ENCODE measurements around the gene PHACTR1.
"Not testable (repeated sequence)": the region's sequence is repeated elsewhere in the genome, so short reads cannot be mapped to it uniquely, and the experiment has no call there.

The PHACTR1 gene

GRCh38 chr6:13147376-13147775, 430.8 kb downstream of the PHACTR1 start:
- intact Hi-C loops (cut with DNase I) = no loop called here
- DNase-seq = no peak

GRCh38 chr6:13147782-13148181, 431.2 kb downstream of the PHACTR1 start:
- DNase-seq = no peak
- intact Hi-C loops (cut with DNase I) = no loop called here

- intact Hi-C loops (cut with DNase I) = no loop called here
- DNase-seq = no peak
These were observed 436.2 kb downstream of the PHACTR1 start for GRCh38 chr6:13152764-13153163.

- intact Hi-C loops (cut with DNase I) = no loop called here
- no peak for DNase-seq
These were observed 439.8 kb downstream of the PHACTR1 start for GRCh38 chr6:13156381-13156780.

- intact Hi-C loops (cut with DNase I) = no loop called here
- no peak for DNase-seq
These were observed 440.7 kb downstream of the PHACTR1 start for GRCh38 chr6:13157293-13157692.

GRCh38 chr6:13159300-13159699, 442.7 kb downstream of the PHACTR1 start:
- DNase-seq = no peak
- intact Hi-C loops (cut with DNase I) = no loop called here

GRCh38 chr6:13159822-13160221, 443.3 kb downstream of the PHACTR1 start:
- DNase-seq; intact Hi-C loops (cut with DNase I): not testable (repeated sequence)

GRCh38 chr6:13163161-13163944, 446.8 kb downstream of the PHACTR1 start:
- no peak for DNase-seq
- intact Hi-C loops (cut with DNase I) = no loop called here

GRCh38 chr6:13164291-13164690, 447.7 kb downstream of the PHACTR1 start:
- intact Hi-C loops (cut with DNase I) = no loop called here
- DNase-seq = no peak

- intact Hi-C loops (cut with DNase I) = no loop called here
- DNase-seq = no peak
These were observed 449.1 kb downstream of the PHACTR1 start for GRCh38 chr6:13165502-13166172.

- DNase-seq = no peak
- intact Hi-C loops (cut with DNase I) = no loop called here
These were observed 449.7 kb downstream of the PHACTR1 start for GRCh38 chr6:13166269-13166668.

GRCh38 chr6:13166916-13167315, 450.3 kb downstream of the PHACTR1 start:
- DNase-seq = no peak
- intact Hi-C loops (cut with DNase I) = no loop called here

GRCh38 chr6:13172291-13172690, 455.7 kb downstream of the PHACTR1 start:
- no peak for DNase-seq
- intact Hi-C loops (cut with DNase I) = no loop called here

GRCh38 chr6:13175087-13175486, 458.5 kb downstream of the PHACTR1 start:
- intact Hi-C loops (cut with DNase I) = no loop called here
- DNase-seq = no peak

GRCh38 chr6:13175759-13176158, 459.2 kb downstream of the PHACTR1 start:
- DNase-seq = no peak
- intact Hi-C loops (cut with DNase I) = no loop called here

- intact Hi-C loops (cut with DNase I) = no loop called here
These were observed 461.1 kb downstream of the PHACTR1 start for GRCh38 chr6:13177664-13178063.

GRCh38 chr6:13178107-13178506, 461.5 kb downstream of the PHACTR1 start:
- DNase-seq = no peak
- intact Hi-C loops (cut with DNase I) = no loop called here

More at GRCh38 chr6:13177664-13178063, 461.1 kb downstream of the PHACTR1 start:
- DNase-seq = no peak

- intact Hi-C loops (cut with DNase I) = no loop called here
- peak in 2 of 42 donors; percentile 47 to 54 for DNase-seq
These were observed 464.0 kb downstream of the PHACTR1 start for GRCh38 chr6:13180538-13180937.

- intact Hi-C loops (cut with DNase I) = no loop called here
- DNase-seq = no peak
These were observed 464.8 kb downstream of the PHACTR1 start for GRCh38 chr6:13181393-13181792.

- DNase-seq = peak; percentile 27 to 93 (median 74)
- intact Hi-C loops (cut with DNase I) = no loop called here
These were observed 467.0 kb downstream of the PHACTR1 start for GRCh38 chr6:13183415-13184088.

Data from head of caudate nucleus (tissue), 42 donors.